Nephron progenitor cell (in vitro differentiated cells): ENCODE results near the gene NLRP12.

Source experiments
- DNase-seq: peaks from one replicate; pipeline ENCODE4 v3.0.0; 2021
- H3K27ac Mint-ChIP-seq: 2 replicates; pipeline ENCODE4 v1.8.0; 2021; ENCODE audit warnings: mild to moderate bottlenecking, moderate library complexity, mixed read lengths
- H3K27me3 Mint-ChIP-seq: 2 replicates; pipeline ENCODE4 v1.8.0; 2021; ENCODE audit warnings: mild to moderate bottlenecking, low read depth, mixed read lengths; ENCODE audit not compliant: poor library complexity
- H3K36me3 Mint-ChIP-seq: 2 replicates; pipeline ENCODE4 v1.8.0; 2021; ENCODE audit warnings: low read depth, mixed read lengths
- H3K4me1 Mint-ChIP-seq: 2 replicates; pipeline ENCODE4 v1.8.0; 2021; ENCODE audit warnings: mixed read lengths
- H3K4me3 Mint-ChIP-seq: 2 replicates; pipeline ENCODE4 v1.8.0; 2021; ENCODE audit warnings: mild to moderate bottlenecking, moderate library complexity, mixed read lengths
- H3K9me3 Mint-ChIP-seq: 2 replicates; pipeline ENCODE4 v1.8.0; 2021; ENCODE audit warnings: mild to moderate bottlenecking, moderate library complexity, mixed read lengths
- CTCF ChIP-seq: fragments of 200-600 bp; sonication (generic); IDR thresholded peaks from 2 replicates; pipeline ENCODE4 v1.5.0; 2021; ENCODE audit warnings: antibody characterized with exemption

The NLRP12 gene

GRCh38 chr19:53828531-53828930 is 4.4 kb upstream of the NLRP12 start:
- Mint-ChIP-seq H3K4me3 (no peak overlapping the region), H3K27ac (no peak overlapping the region), H3K36me3 (no peaks in the 10 kb centered on the region), H3K27me3 (peaks cover 45% of the 10 kb centered on the region), H3K4me1 (peaks cover 19% of the 10 kb centered on the region), H3K9me3 (no peaks in the 10 kb centered on the region)
- TF ChIP-seq CTCF = no peak
- no peak for DNase-seq

DNA sequence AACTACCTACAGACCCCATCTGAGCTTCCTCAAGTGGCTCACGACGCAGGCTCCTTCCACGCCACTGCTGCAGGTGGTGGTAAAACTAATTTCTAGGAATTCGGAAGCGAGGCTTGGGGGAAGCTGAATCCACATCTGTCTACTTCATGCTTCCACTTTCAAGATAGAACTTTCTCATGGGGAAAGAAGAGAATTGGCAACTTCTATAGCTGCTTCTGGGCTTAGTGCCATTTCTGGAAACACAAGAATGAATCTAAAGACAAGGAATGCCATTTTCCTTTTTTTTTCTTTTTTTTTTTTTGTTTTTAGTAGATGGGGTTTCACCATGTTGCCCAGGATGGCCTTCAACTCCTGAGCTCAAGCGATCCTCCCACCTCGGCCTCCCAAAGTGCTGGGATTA is 2.8 kb upstream of the NLRP12 start:
- no peaks in the 10 kb centered on the region for H3K36me3 Mint-ChIP-seq
- no peak overlapping the region for H3K27ac Mint-ChIP-seq
- H3K9me3 Mint-ChIP-seq = no peaks in the 10 kb centered on the region
- H3K27me3 Mint-ChIP-seq = peaks cover 30% of the 10 kb centered on the region
- H3K4me1 Mint-ChIP-seq = peaks cover 4% of the 10 kb centered on the region
- no peak overlapping the region for H3K4me3 Mint-ChIP-seq
- DNase-seq = no peak
- no peak for TF ChIP-seq CTCF

DNA sequence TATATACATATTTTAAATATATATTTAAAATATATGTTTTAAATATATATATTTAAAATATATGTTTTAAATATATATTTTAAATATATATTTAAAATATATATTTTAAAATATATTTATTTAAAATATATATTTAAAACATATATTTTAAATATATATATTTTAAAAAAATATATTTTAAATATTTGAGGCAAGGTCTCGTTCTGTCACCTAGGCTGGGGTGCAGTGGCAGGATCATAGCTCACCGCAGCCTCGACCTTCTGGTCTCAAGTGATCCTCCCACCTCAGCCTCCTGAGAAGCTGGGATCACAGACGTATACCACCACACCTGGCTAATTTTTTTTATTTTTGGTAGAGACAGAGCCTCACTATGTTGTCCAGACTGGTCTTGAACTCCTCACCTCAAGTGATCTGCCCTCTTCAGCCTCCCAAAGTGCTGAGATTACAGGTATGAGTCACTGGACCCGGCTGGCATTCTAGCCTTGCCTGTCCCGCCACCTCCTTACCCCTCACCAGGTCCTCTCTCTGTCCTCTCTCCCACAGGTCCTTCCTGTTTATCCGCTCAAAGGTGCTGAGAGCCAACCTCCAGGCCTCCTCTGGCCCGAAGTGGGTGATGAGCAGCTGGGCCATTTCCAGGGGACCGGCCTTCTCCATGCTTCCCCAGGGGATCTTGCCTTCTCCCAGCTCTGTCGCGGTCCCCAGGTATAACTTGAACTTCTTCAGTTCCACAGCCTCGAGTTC is 564 bp downstream of the NLRP12 start:
- Mint-ChIP-seq H3K27me3 (peaks cover 5% of the 10 kb centered on the region), H3K9me3 (no peaks in the 10 kb centered on the region), H3K27ac (no peak overlapping the region), H3K36me3 (no peaks in the 10 kb centered on the region), H3K4me3 (no peak overlapping the region), H3K4me1 (no peaks in the 10 kb centered on the region)
- no peak for DNase-seq
- TF ChIP-seq CTCF = no peak

DNA sequence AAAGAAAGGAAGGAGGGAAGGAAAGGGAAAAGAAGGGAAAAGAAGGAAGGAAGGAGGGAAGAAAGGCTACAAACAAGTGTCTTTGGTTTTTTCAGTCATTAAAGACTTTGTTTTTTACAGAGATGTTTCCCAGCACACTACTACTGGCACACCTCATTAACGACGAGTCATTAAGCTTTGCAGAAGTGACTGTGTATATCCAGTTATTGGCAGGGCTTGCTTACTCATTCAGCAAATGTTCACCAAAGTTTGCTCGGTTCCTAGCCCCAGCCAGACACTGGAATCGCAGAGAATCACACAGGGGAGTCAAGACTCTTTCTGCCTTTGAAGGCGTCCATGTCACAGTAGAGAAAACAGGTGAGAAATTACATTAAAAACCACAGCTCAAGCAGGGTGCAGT is 4.3 kb downstream of the NLRP12 start:
- TF ChIP-seq CTCF = no peak
- H3K27me3 Mint-ChIP-seq = peaks cover 8% of the 10 kb centered on the region
- H3K4me3 Mint-ChIP-seq = no peak overlapping the region
- H3K27ac Mint-ChIP-seq = no peak overlapping the region
- no peak for DNase-seq
- no peaks in the 10 kb centered on the region for H3K36me3 Mint-ChIP-seq
- no peaks in the 10 kb centered on the region for H3K4me1 Mint-ChIP-seq
- no peaks in the 10 kb centered on the region for H3K9me3 Mint-ChIP-seq

DNA sequence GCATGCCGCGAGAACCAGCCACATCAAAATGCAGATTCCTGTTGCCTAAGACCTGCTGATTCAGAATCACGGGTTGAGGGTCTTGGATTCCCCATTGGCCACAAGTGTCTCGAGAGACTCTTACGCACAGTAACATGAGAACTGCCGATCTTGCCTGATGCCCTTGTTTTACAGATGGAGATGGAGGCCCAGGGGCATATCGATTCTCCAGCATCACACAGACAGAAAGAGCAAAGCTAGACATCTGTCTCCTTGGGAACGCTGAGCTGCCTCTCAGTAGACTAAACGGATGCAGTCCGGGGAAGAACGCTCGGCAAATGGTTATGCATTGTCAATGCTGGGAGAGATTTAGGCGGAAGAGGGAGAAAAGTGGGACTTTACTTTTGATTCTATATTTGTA is 5.4 kb downstream of the NLRP12 start:
- no peaks in the 10 kb centered on the region for H3K9me3 Mint-ChIP-seq
- no peaks in the 10 kb centered on the region for H3K36me3 Mint-ChIP-seq
- H3K4me1 Mint-ChIP-seq = no peaks in the 10 kb centered on the region
- H3K4me3 Mint-ChIP-seq = no peak overlapping the region
- no peak overlapping the region for H3K27ac Mint-ChIP-seq
- peaks cover 11% of the 10 kb centered on the region for H3K27me3 Mint-ChIP-seq
- TF ChIP-seq CTCF = no peak
- DNase-seq = no peak

- TF ChIP-seq CTCF = no peak
- no peak for DNase-seq
- Mint-ChIP-seq H3K27me3 (peaks cover 12% of the 10 kb centered on the region), H3K36me3 (no peaks in the 10 kb centered on the region), H3K4me3 (no peak overlapping the region), H3K4me1 (no peaks in the 10 kb centered on the region), H3K9me3 (no peaks in the 10 kb centered on the region), H3K27ac (no peak overlapping the region)
These were observed 10.1 kb downstream of the NLRP12 start for GRCh38 chr19:53813996-53814395.
